GM12878 (cell line): ENCODE data around the gene LCOR. TPM values are rescaled to one million over a fixed set of nuclear protein-coding genes. Genes with fewer than 3 reads are reported as not detected.

Experiments
- ATAC-seq: fragments of 200-7000 bp; cut with Tn5 transposase; 3 replicates; pipeline ENCODE4 v1.9.1; 2020; ENCODE audit warnings: mild to moderate bottlenecking, moderate library complexity
- BruUV-seq: library from RNA; stranded (reverse); fragments of 400-500 nt; replicated peaks from 2 replicates; lab custom pipeline; 2021; lab: Mats Ljungman, UMichigan
- CTCF ChIA-PET: fragments of 300-600 bp; sonication (Branson Sonifier 250); formaldehyde crosslinking; extraction: SDS; loops from one replicate; lab custom pipeline; 2021; ENCODE audit warnings: inconsistent platforms; lab: Yijun Ruan, JAX
- POLR2A ChIA-PET: fragments of 350-600 bp; formaldehyde crosslinking; extraction: SDS; loops from one replicate; lab custom pipeline; 2021; ENCODE audit warnings: inconsistent platforms; lab: Charles Lee
- RAD21 ChIA-PET: fragments of 300-600 bp; sonication (Branson Sonifier 250); formaldehyde crosslinking; loops from one replicate; lab custom pipeline; 2023; ENCODE audit warnings: antibody characterized with exemption; ENCODE audit not compliant: unreplicated experiment; lab: Charles Lee
- SMC1A ChIA-PET: fragments of 300-600 bp; sonication (Branson Sonifier 250); formaldehyde crosslinking; loops from one replicate; lab custom pipeline; 2023; ENCODE audit not compliant: unreplicated experiment, uncharacterized antibody; lab: Charles Lee
- DNase-seq: peaks from one replicate; pipeline ENCODE4 v3.0.0-alpha.2; 2011; ENCODE audit warnings: low read depth, low spot score
- FAIRE-seq: peaks from 3 replicates; lab custom pipeline; 2011; peaks lifted over from hg19 to GRCh38; lab: Jason Lieb, UNC
- H2AFZ ChIP-seq: 2 replicates; pipeline ENCODE4 v1.6.0; 2011; ENCODE audit warnings: low read depth, low read length, control low read depth; ENCODE audit not compliant: control insufficient read depth
- H3K27ac ChIP-seq: 2 replicates; pipeline ENCODE4 v1.5.1; 2011; ENCODE audit warnings: control low read depth; ENCODE audit not compliant: control insufficient read depth, insufficient read depth
- H3K27me3 ChIP-seq, 2 experiments: replicated peaks in 1 of 2; 2 replicates each; pipeline versions ENCODE4 v1.6.0 to v1.6.1; 2011; ENCODE audit warnings: low read length in 1 of 2; ENCODE audit not compliant: control insufficient read depth in 2 of 2, insufficient read depth in 2 of 2
- H3K36me3 ChIP-seq, 2 experiments: 2 replicates each; pipeline ENCODE4 v1.5.1; 2011; ENCODE audit warnings: low read length in 1 of 2; ENCODE audit not compliant: control insufficient read depth in 2 of 2, insufficient read depth in 2 of 2
- H3K4me1 ChIP-seq: 2 replicates; pipeline ENCODE4 v1.6.1; 2011; ENCODE audit warnings: mild to moderate bottlenecking, low read length, moderate library complexity, mixed read lengths; ENCODE audit not compliant: control insufficient read depth, insufficient read depth
- H3K4me2 ChIP-seq: 2 replicates; pipeline ENCODE4 v1.6.0; 2011; ENCODE audit warnings: control low read depth; ENCODE audit not compliant: control insufficient read depth, insufficient read depth
- H3K4me3 ChIP-seq: fragments of 200-600 bp; sonication (generic); 2 replicates; pipeline ENCODE4 v1.5.1; 2016
- H3K79me2 ChIP-seq: 2 replicates; pipeline ENCODE4 v1.6.0; 2011; ENCODE audit warnings: low read length; ENCODE audit not compliant: control insufficient read depth, insufficient read depth
- H3K9ac ChIP-seq: 2 replicates; pipeline ENCODE4 v1.8.0; 2011; ENCODE audit warnings: low read length, control low read depth, mixed read lengths; ENCODE audit not compliant: control insufficient read depth, insufficient read depth
- H3K9me3 ChIP-seq: replicated peaks from 3 replicates; pipeline ENCODE4 v1.5.1; 2011; ENCODE audit warnings: mild to moderate bottlenecking, low read length; ENCODE audit not compliant: control insufficient read depth, insufficient read depth
- H4K20me1 ChIP-seq: 2 replicates; pipeline ENCODE4 v1.6.0; 2011; ENCODE audit not compliant: control insufficient read depth, insufficient read depth
- BMI1 ChIP-seq: fragments of 450-650 bp; IDR thresholded peaks from 2 replicates; pipeline ENCODE4 v1.6.1; 2016; ENCODE audit warnings: mild to moderate bottlenecking, moderate library complexity, borderline replicate concordance
- EED ChIP-seq: sonication (generic); IDR thresholded peaks from 2 replicates; pipeline ENCODE4 v1.6.1; 2016; ENCODE audit warnings: antibody characterized with exemption, low read depth
- HDAC2 ChIP-seq: fragments of 200-600 bp; sonication (generic); IDR thresholded peaks from 2 replicates; pipeline ENCODE4 v1.6.1; 2017
- HDAC6 ChIP-seq: fragments of 200-600 bp; sonication (generic); IDR thresholded peaks from one replicate; pipeline ENCODE4 v1.8.0; 2017; ENCODE audit warnings: antibody characterized with exemption; ENCODE audit not compliant: unreplicated experiment
- MTA3 ChIP-seq: IDR thresholded peaks from 2 replicates; pipeline ENCODE4 v1.6.1; 2012; ENCODE audit warnings: low read length, inconsistent platforms, borderline replicate concordance
- NR2C2 ChIP-seq: IDR thresholded peaks from 2 replicates; pipeline ENCODE4 v1.6.1; 2011; ENCODE audit warnings: borderline replicate concordance, low read depth; ENCODE audit not compliant: control insufficient read depth, insufficient read length
- RUNX3 ChIP-seq: IDR thresholded peaks from 2 replicates; pipeline ENCODE4 v1.6.1; 2012; ENCODE audit warnings: low read length, inconsistent platforms
- SIN3A ChIP-seq: IDR thresholded peaks from 2 replicates; pipeline ENCODE4 v1.6.1; 2012; ENCODE audit warnings: low read depth, low read length, improper control_type of control experiment
- SIX5 ChIP-seq: IDR thresholded peaks from 2 replicates; pipeline ENCODE4 v1.6.1; 2011; ENCODE audit warnings: mild to moderate bottlenecking, low read depth, low read length, moderate library complexity; ENCODE audit not compliant: severe bottlenecking
- TCF12 ChIP-seq: IDR thresholded peaks from 2 replicates; pipeline ENCODE4 v1.6.1; 2011; ENCODE audit warnings: low read depth, mild to moderate bottlenecking, low read length
- TCF7 ChIP-seq: IDR thresholded peaks from 2 replicates; pipeline ENCODE4 v1.6.1; 2014; ENCODE audit warnings: antibody characterized with exemption, borderline replicate concordance
- WGBS: methylation state at CpG from one replicate; pipeline ENCODE4 v1.1.6; 2016; ENCODE audit warnings: low lambda C conversion rate; ENCODE audit not compliant: insufficient replicate concordance, insufficient coverage; ENCODE audit errors: missing lambda C conversion rate; 5-methylcytosine and 5-hydroxymethylcytosine counted together
- in situ Hi-C: fragments of 300-500 bp; cut with MboI; formaldehyde crosslinking; loops from 9 replicates; pipeline ENCODE4 v1.14.3; 2018; ENCODE audit warnings: mixed read lengths
- intact Hi-C: fragments of 100-400 bp; cut with micrococcal nuclease; formaldehyde crosslinking; loops from one replicate; pipeline ENCODE4 v1.14.2; 2022; ENCODE audit not compliant: unreplicated experiment
- polyA plus RNA-seq, 11 experiments: library from polyadenylated mRNA; depleted of rRNA in 4 of 11; unstranded in 6 of 11; stranded (reverse) in 5 of 11; fragments of >200 nt; fragmentation: Nextera tagmentation in 4 of 11; fragmentation: Illumina TruSeq in 1 of 11; extraction: Ambion mirVana in 4 of 11; extraction: Trizol in 1 of 11; gene quantifications; 1 replicate in 1 of 11; 2 replicates in 10 of 11; pipeline versions ENCODE4 v1.2.1 to v1.2.3, GENCODE V29; 2011 to 2016; ENCODE audit warnings: inconsistent platforms in 2 of 11, missing spikeins in 2 of 11, low read depth in 1 of 11
- total RNA-seq, 4 experiments: library from RNA; depleted of rRNA in 3 of 4; stranded (reverse); fragments of >200 nt in 3 of 4; fragmentation: Illumina TruSeq in 1 of 4; extraction: Trizol in 1 of 4; gene quantifications; 2 replicates each; pipeline versions ENCODE4 v1.2.1 to v1.2.3, GENCODE V29; 2013 to 2021
- TF ChIP-seq, protein P1 (sequence below): fragments of 450-650 bp; formaldehyde crosslinking; IDR thresholded peaks from 2 replicates; pipeline ENCODE4 v1.4.0; 2020; ENCODE audit warnings: mild to moderate bottlenecking, moderate library complexity
- TF ChIP-seq, protein P2 (sequence below): fragments of 150-350 bp; IDR thresholded peaks from 2 replicates; pipeline ENCODE4 v1.6.1; 2014; ENCODE audit warnings: mild to moderate bottlenecking, low read depth, low read length
- TF ChIP-seq, protein P3 (sequence below): fragments of 450-650 bp; IDR thresholded peaks from 2 replicates; pipeline ENCODE4 v1.6.1; 2014; ENCODE audit warnings: mild to moderate bottlenecking
- TF ChIP-seq, protein P4 (sequence below): IDR thresholded peaks from 2 replicates; pipeline ENCODE4 v1.6.1; 2011; ENCODE audit warnings: borderline replicate concordance, low read depth, mild to moderate bottlenecking, moderate library complexity, mixed read lengths, low read length; ENCODE audit not compliant: insufficient read depth; ENCODE audit errors: extremely low read length

Gene LCOR
- total and polyA plus RNA-seq, 10 of the 15 experiments (the other 5 are each of a cell fraction or from before 2014, with no cell fraction given): 1.6 to 22.0 (median 13.2) TPM

DNA sequence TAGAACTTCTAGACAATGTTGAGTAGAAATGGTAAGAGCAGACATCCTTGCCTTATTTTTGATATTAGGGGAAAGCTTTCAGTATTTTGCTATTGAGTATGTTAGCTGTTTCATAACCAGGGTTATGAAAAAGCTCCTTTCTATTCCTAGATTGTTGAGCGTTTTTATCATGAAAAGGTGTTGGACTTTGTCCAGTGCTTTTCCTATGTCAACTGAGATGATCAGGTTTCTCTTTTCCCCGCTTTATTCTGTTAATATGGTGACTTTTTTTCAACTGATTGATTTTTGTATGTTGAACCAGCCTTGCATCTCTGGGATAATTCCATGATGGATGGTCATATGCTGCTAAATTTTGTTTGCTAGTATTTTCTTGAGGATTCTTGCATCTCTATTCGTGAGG is 58.5 kb downstream of the LCOR start:
- Histone ChIP-seq H3K27ac (no peak overlapping the region), H3K4me1 (no peaks in the 10 kb centered on the region), H3K9ac (no peak overlapping the region), H3K36me3 (peaks cover 5 to 12% of the 10 kb centered on the region in 2 experiments; a peak in 3 of 4 replicates), H4K20me1 (no peaks in the 10 kb centered on the region), H3K4me3 (no peak overlapping the region), H2AFZ (no peak overlapping the region), H3K4me2 (no peak overlapping the region), H3K27me3 (no peaks in the 10 kb centered on the region), H3K79me2 (peaks cover 44% of the 10 kb centered on the region), H3K9me3 (peaks cover 19% of the 10 kb centered on the region)
- SMC1A ChIA-PET: interaction anchor here (1.0 kb wide), 2 partner anchors 15 to 20 kb away, joined by 3 to 4 read pairs; no protein-coding TSS in a partner anchor
- TF ChIP-seq SIX5: no peak
- TF ChIP-seq HDAC6: no peak
- TF ChIP-seq TCF12: no peak
- no peak for TF ChIP-seq HDAC2
- no peak for TF ChIP-seq SIN3A
- TF ChIP-seq, protein P1, sequence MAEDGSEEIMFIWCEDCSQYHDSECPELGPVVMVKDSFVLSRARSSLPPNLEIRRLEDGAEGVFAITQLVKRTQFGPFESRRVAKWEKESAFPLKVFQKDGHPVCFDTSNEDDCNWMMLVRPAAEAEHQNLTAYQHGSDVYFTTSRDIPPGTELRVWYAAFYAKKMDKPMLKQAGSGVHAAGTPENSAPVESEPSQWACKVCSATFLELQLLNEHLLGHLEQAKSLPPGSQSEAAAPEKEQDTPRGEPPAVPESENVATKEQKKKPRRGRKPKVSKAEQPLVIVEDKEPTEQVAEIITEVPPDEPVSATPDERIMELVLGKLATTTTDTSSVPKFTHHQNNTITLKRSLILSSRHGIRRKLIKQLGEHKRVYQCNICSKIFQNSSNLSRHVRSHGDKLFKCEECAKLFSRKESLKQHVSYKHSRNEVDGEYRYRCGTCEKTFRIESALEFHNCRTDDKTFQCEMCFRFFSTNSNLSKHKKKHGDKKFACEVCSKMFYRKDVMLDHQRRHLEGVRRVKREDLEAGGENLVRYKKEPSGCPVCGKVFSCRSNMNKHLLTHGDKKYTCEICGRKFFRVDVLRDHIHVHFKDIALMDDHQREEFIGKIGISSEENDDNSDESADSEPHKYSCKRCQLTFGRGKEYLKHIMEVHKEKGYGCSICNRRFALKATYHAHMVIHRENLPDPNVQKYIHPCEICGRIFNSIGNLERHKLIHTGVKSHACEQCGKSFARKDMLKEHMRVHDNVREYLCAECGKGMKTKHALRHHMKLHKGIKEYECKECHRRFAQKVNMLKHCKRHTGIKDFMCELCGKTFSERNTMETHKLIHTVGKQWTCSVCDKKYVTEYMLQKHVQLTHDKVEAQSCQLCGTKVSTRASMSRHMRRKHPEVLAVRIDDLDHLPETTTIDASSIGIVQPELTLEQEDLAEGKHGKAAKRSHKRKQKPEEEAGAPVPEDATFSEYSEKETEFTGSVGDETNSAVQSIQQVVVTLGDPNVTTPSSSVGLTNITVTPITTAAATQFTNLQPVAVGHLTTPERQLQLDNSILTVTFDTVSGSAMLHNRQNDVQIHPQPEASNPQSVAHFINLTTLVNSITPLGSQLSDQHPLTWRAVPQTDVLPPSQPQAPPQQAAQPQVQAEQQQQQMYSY (CRISPR knock-in tag): no peak
- no peak for TF ChIP-seq RUNX3
- TF ChIP-seq TCF7: no peak
- TF ChIP-seq EED: no peak
- no peak for TF ChIP-seq NR2C2
- TF ChIP-seq, protein P2, sequence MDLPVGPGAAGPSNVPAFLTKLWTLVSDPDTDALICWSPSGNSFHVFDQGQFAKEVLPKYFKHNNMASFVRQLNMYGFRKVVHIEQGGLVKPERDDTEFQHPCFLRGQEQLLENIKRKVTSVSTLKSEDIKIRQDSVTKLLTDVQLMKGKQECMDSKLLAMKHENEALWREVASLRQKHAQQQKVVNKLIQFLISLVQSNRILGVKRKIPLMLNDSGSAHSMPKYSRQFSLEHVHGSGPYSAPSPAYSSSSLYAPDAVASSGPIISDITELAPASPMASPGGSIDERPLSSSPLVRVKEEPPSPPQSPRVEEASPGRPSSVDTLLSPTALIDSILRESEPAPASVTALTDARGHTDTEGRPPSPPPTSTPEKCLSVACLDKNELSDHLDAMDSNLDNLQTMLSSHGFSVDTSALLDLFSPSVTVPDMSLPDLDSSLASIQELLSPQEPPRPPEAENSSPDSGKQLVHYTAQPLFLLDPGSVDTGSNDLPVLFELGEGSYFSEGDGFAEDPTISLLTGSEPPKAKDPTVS: no peak
- TF ChIP-seq, protein P3, sequence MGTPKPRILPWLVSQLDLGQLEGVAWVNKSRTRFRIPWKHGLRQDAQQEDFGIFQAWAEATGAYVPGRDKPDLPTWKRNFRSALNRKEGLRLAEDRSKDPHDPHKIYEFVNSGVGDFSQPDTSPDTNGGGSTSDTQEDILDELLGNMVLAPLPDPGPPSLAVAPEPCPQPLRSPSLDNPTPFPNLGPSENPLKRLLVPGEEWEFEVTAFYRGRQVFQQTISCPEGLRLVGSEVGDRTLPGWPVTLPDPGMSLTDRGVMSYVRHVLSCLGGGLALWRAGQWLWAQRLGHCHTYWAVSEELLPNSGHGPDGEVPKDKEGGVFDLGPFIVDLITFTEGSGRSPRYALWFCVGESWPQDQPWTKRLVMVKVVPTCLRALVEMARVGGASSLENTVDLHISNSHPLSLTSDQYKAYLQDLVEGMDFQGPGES: no peak
- no peak for TF ChIP-seq BMI1
- TF ChIP-seq, protein P4, sequence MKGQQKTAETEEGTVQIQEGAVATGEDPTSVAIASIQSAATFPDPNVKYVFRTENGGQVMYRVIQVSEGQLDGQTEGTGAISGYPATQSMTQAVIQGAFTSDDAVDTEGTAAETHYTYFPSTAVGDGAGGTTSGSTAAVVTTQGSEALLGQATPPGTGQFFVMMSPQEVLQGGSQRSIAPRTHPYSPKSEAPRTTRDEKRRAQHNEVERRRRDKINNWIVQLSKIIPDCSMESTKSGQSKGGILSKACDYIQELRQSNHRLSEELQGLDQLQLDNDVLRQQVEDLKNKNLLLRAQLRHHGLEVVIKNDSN: no peak
- no peak for TF ChIP-seq MTA3
- 86% methylated on average over 3 of the region's 3 CpGs for WGBS
- BruUV-seq: no TSS peak
- FAIRE-seq: no peak
- intact Hi-C loops (no loop called here), in situ Hi-C loops (no loop called here)
- RAD21 ChIA-PET: no interaction called here
- POLR2A ChIA-PET: no interaction called here
- no peak for ATAC-seq
- DNase-seq: no peak
- CTCF ChIA-PET: no interaction called here
